A549 (cell line): Measurements from ENCODE around the gene MERTK.

ENCODE experiments used
- BCL3 ChIP-seq: fragments of >200 bp; sonication (Bioruptor Twin); formaldehyde crosslinking; IDR thresholded peaks from 3 replicates; pipeline ENCODE4 v1.6.1; 2016
- CTCF ChIP-seq: fragments of >200 bp; sonication (Bioruptor Twin); formaldehyde crosslinking; IDR thresholded peaks from 3 replicates; pipeline ENCODE4 v1.5.1; 2016
- EP300 ChIP-seq, 2 experiments: fragments of >200 bp; sonication (Bioruptor Twin); formaldehyde crosslinking; IDR thresholded peaks; 2 replicates in 1 of 2; 3 replicates in 1 of 2; pipeline ENCODE4 v1.6.1; 2016 to 2017
- GATA3 ChIP-seq: IDR thresholded peaks from 2 replicates; pipeline ENCODE4 v1.6.1; 2012; ENCODE audit warnings: borderline replicate concordance
- JUNB ChIP-seq: fragments of >200 bp; sonication (Bioruptor Twin); formaldehyde crosslinking; IDR thresholded peaks from 2 replicates; pipeline ENCODE4 v1.6.1; 2016
- MAX ChIP-seq: IDR thresholded peaks from 2 replicates; pipeline ENCODE4 v1.6.1; 2012
- MAZ ChIP-seq: fragments of 150-350 bp; IDR thresholded peaks from 2 replicates; pipeline ENCODE4 v1.6.1; 2014; ENCODE audit warnings: antibody characterized with exemption, low read depth, low read length, borderline replicate concordance
- POLR2A ChIP-seq: IDR thresholded peaks from 2 replicates; pipeline ENCODE4 v1.6.1; 2012; ENCODE audit warnings: mild to moderate bottlenecking, low read length
- RAD21 ChIP-seq, 2 experiments: fragments of >200 bp in 1 of 2; sonication (Bioruptor Twin) in 1 of 2; formaldehyde crosslinking in 1 of 2; IDR thresholded peaks in 1 of 2; conservative IDR thresholded peaks in 1 of 2; 2 replicates in 1 of 2; 3 replicates in 1 of 2; pipeline ENCODE4 v1.6.1; 2012 to 2018; ENCODE audit warnings: inconsistent platforms in 1 of 2
- REST ChIP-seq: fragments of 200-600 bp; sonication (generic); IDR thresholded peaks from 2 replicates; pipeline ENCODE4 v1.6.1; 2016; ENCODE audit warnings: antibody characterized with exemption, mild to moderate bottlenecking, moderate library complexity
- TP53 ChIP-seq: fragments of 250-450 bp; sonication (Bioruptor Pico); IDR thresholded peaks from 2 replicates; pipeline ENCODE4 v1.5.0; 2021; ENCODE audit warnings: mild to moderate bottlenecking, moderate library complexity

GRCh38 chr2:111952871-111953452 is 54.6 kb downstream of the MERTK start:
- TF ChIP-seq CTCF (no peak), POLR2A (no peak), EP300 (IDR thresholded peaks at IDR 0.05) (no peak), REST (no peak), MAX (no peak), RAD21 (conservative IDR thresholded peaks at IDR 0.05 in 1 of 2, IDR thresholded peaks at IDR 0.05 in 1 of 2) (no peak), GATA3 (no peak), JUNB (no peak), BCL3 (no peak), TP53 (CRISPR knock-in tag) (no peak), MAZ (no peak)
